Glutamatergic neuron (in vitro differentiated cells): Measurements from ENCODE around the gene PARVB. TPM values are rescaled to one million over a fixed set of nuclear protein-coding genes. Genes with fewer than 3 reads are reported as not detected.

Experiments
- DNase-seq: peaks from one replicate; pipeline ENCODE4 v3.0.0; 2022
- H3K27ac Mint-ChIP-seq: one replicate; pipeline ENCODE4 v1.8.0; 2020; ENCODE audit warnings: mild to moderate bottlenecking, mixed read lengths, inconsistent platforms; ENCODE audit not compliant: unreplicated experiment
- H3K27me3 Mint-ChIP-seq: one replicate; pipeline ENCODE4 v1.8.0; 2020; ENCODE audit warnings: mild to moderate bottlenecking, moderate library complexity, mixed read lengths, inconsistent platforms; ENCODE audit not compliant: unreplicated experiment
- H3K36me3 Mint-ChIP-seq: one replicate; pipeline ENCODE4 v1.8.0; 2020; ENCODE audit warnings: mild to moderate bottlenecking, mixed read lengths, inconsistent platforms; ENCODE audit not compliant: unreplicated experiment
- H3K4me1 Mint-ChIP-seq: one replicate; pipeline ENCODE4 v1.8.0; 2020; ENCODE audit warnings: mild to moderate bottlenecking, low read depth, mixed read lengths, inconsistent platforms; ENCODE audit not compliant: unreplicated experiment
- H3K4me3 Mint-ChIP-seq: one replicate; pipeline ENCODE4 v1.8.0; 2020; ENCODE audit warnings: mild to moderate bottlenecking, mixed read lengths, inconsistent platforms; ENCODE audit not compliant: unreplicated experiment
- H3K9me3 Mint-ChIP-seq: one replicate; pipeline ENCODE4 v1.8.0; 2020; ENCODE audit warnings: mild to moderate bottlenecking, moderate library complexity, mixed read lengths, inconsistent platforms; ENCODE audit not compliant: unreplicated experiment
- total RNA-seq: library from RNA; stranded (reverse); fragmentation: NEBNext Ultra II Directional; extraction: Animal tissue kit (Norgen Biotek cat#: 25700); gene quantifications from one replicate; pipeline ENCODE4 v1.2.1, GENCODE V29; 2021; ENCODE audit not compliant: unreplicated experiment
- TF ChIP-seq, protein P1 (sequence below): fragments of 200-600 bp; sonication (generic); IDR thresholded peaks from one replicate; pipeline ENCODE4 v1.5.0; 2021; ENCODE audit not compliant: partially characterized antibody, unreplicated experiment

PARVB gene
- total RNA-seq, 1 donor from 2014 or later: 7.7 TPM

DNA sequence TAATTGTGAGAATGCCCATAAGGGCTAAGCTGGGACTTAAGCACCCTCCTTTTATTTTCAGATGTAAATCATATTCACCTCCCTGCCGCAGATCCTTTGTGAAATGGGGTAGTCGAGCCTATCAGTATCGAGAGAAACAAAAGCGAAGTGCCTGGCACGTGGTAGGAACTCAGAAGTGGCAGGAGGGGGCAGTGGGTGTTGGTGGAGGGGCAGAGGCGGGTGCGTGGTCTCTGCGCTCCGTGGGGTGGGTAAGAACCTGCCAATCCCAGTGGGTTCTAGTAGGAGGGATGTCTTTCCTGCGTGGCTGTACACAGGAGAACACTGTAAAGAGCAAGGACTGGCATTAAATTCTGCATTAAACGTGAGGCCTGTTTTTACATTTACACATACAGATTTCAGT lies 21.8 kb upstream of the PARVB start:
- Mint-ChIP-seq H3K4me1 (no peaks in the 10 kb centered on the region), H3K27ac (no peak overlapping the region), H3K36me3 (no peaks in the 10 kb centered on the region), H3K9me3 (peaks cover 3% of the 10 kb centered on the region), H3K27me3 (peaks cover 2% of the 10 kb centered on the region), H3K4me3 (no peak overlapping the region)
- DNase-seq: no peak
- TF ChIP-seq, protein P1, sequence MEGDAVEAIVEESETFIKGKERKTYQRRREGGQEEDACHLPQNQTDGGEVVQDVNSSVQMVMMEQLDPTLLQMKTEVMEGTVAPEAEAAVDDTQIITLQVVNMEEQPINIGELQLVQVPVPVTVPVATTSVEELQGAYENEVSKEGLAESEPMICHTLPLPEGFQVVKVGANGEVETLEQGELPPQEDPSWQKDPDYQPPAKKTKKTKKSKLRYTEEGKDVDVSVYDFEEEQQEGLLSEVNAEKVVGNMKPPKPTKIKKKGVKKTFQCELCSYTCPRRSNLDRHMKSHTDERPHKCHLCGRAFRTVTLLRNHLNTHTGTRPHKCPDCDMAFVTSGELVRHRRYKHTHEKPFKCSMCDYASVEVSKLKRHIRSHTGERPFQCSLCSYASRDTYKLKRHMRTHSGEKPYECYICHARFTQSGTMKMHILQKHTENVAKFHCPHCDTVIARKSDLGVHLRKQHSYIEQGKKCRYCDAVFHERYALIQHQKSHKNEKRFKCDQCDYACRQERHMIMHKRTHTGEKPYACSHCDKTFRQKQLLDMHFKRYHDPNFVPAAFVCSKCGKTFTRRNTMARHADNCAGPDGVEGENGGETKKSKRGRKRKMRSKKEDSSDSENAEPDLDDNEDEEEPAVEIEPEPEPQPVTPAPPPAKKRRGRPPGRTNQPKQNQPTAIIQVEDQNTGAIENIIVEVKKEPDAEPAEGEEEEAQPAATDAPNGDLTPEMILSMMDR: no peak

DNA sequence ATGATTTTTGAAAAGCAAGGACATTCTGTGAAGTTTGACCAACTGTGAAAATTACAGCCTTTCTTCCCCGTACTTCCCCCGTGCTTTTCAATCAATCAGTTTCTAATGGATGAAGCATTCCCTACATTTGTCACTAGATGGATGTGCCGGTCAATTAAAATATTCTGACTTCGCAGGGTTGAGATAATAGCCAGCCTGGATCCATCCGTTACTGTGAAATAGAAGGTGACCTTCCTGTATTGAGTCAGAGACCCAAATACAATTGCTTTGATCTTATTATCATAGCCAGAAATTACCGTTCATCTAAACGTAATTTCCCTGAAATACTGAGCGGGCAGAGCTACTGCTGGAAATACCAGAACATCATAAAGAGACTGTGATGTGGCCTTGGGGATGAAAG lies 21.1 kb upstream of the PARVB start:
- H3K36me3 Mint-ChIP-seq: peaks cover 5% of the 10 kb centered on the region
- H3K4me1 Mint-ChIP-seq: no peaks in the 10 kb centered on the region
- TF ChIP-seq, protein P1: no peak
- peaks cover 7% of the 10 kb centered on the region for H3K9me3 Mint-ChIP-seq
- peaks cover 2% of the 10 kb centered on the region for H3K27me3 Mint-ChIP-seq
- DNase-seq: no peak
- no peak overlapping the region for H3K4me3 Mint-ChIP-seq
- H3K27ac Mint-ChIP-seq: no peak overlapping the region

DNA sequence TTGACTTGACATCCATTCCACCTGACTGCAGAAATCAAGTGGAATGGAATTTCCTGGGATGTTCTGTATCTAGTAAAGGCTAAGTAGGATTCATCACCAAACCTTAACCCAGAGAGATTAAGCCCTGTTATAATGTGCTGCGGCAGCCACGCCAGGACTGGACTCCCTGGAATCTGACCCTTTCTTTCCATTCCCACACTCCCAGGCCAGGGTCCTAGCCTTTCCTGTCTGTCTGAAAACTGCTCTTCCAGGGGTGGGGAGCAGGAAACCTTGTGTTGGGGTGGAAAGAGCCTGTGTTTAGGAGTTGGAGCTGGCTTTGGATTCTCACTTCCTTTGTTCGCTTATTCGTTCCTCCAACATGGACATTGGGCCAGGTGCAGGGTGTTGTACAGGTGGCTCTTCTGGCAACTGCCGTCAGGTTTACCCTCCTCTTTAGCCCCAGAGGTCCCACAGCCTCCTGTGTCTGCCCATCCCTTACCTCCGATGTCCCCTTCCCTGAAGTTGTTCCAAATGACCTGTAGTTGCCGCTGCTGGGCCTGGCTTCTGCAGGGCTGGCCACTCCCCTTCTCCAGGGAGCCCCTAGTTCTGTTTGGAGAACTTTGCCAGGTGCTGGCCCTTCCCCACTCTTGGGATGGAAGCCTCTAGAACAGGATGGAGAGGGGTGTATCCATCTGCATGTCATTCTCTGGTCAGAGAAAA lies 20.5 kb upstream of the PARVB start:
- H3K27me3 Mint-ChIP-seq: peaks cover 2% of the 10 kb centered on the region
- TF ChIP-seq, protein P1: no peak
- peaks cover 5% of the 10 kb centered on the region for H3K36me3 Mint-ChIP-seq
- H3K9me3 Mint-ChIP-seq: peaks cover 7% of the 10 kb centered on the region
- no peak overlapping the region for H3K4me3 Mint-ChIP-seq
- no peak overlapping the region for H3K27ac Mint-ChIP-seq
- no peak for DNase-seq
- no peaks in the 10 kb centered on the region for H3K4me1 Mint-ChIP-seq

DNA sequence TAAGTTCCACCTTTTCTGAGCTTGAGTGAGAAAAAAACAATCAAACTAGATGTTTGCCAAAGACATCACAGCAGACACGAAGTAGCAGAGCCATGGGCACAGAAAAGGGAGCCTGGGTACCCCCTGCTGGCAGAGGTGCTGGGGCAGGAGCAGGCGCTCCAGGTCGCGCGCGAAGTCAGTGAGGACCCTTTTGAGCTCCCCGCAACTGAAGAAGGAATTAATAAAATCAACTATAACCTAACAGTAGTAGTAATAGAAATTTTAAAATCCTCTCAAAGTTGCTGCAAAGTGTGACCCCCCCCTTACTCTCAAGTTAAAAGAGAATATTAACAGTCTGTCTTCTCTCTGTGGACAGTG lies 20.0 kb upstream of the PARVB start:
- Mint-ChIP-seq H3K36me3 (peaks cover 5% of the 10 kb centered on the region), H3K4me3 (no peak overlapping the region), H3K4me1 (no peaks in the 10 kb centered on the region), H3K27ac (no peak overlapping the region), H3K27me3 (peaks cover 2% of the 10 kb centered on the region), H3K9me3 (peaks cover 7% of the 10 kb centered on the region)
- TF ChIP-seq, protein P1: no peak
- no peak for DNase-seq

DNA sequence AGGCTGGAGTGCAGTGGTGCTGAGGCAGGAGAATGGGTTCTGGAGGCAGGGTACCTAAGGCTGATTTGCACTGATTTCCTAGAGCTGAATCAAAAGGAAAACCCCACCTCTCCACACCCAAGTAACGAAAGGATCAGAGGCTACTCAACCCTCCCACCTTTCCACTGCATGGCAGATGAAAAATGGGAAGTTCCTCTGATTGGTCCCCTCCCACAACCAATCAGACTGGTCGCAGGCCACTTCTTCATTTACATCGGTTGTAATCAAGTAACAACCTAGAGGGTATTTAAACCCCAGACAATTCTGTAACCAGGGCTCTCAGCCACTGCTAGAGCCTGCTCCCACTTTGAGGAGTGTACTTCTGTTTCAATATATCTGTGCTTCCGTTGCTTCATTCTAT lies 18.6 kb upstream of the PARVB start:
- H3K9me3 Mint-ChIP-seq: peaks cover 7% of the 10 kb centered on the region
- no peak overlapping the region for H3K4me3 Mint-ChIP-seq
- no peak for DNase-seq
- no peaks in the 10 kb centered on the region for H3K4me1 Mint-ChIP-seq
- peaks cover 2% of the 10 kb centered on the region for H3K27me3 Mint-ChIP-seq
- H3K36me3 Mint-ChIP-seq: peaks cover 5% of the 10 kb centered on the region
- H3K27ac Mint-ChIP-seq: no peak overlapping the region
- TF ChIP-seq, protein P1: no peak
